GM19193 (cell line): ENCODE results near the gene NPHP4.

ENCODE experiments used
- POLR2A ChIP-seq: IDR thresholded peaks from 4 replicates; pipeline ENCODE4 v1.6.1; 2011; ENCODE audit not compliant: insufficient read depth, insufficient read length; ENCODE audit errors: extremely low read depth

Gene NPHP4

DNA sequence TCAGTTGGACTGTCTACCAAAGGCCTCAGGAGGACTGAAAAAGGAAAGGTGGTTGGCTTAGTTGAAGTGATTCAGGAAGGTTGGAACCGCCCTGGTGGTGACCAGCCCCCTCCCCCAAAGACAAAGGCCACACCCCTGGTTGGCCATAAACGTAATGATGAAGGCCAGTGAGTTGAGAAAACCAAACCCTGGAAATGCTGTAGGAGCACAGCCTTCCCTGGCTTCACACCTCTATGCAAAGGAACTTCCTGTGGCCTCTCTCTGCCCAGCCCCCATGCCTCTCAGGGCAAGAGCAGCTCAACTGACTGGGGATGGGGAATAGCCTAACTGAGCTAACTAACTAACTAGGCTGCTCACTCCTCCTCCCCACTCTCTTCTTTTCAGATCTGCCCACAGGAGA, 90.4 kb downstream of the NPHP4 start:
- TF ChIP-seq POLR2A = no peak

DNA sequence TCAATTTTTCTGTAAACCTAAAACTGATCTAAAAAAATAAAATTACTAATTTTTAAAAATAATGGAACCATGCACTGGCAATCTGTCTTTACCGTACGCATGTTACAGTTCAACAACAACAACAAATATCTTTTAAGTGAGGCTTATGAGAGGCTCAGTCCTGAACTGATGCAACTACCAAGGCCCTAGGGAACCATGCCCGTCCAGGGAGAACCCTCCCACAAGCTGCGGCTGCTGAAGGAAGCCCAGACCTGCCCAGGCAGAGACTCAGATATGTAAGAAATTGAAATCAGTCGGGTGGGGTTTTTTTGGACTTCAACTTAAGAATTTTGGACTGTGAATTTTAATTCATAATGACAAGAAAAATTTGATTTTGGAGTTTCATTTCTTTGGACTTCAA, 91.1 kb downstream of the NPHP4 start:
- no peak for TF ChIP-seq POLR2A

DNA sequence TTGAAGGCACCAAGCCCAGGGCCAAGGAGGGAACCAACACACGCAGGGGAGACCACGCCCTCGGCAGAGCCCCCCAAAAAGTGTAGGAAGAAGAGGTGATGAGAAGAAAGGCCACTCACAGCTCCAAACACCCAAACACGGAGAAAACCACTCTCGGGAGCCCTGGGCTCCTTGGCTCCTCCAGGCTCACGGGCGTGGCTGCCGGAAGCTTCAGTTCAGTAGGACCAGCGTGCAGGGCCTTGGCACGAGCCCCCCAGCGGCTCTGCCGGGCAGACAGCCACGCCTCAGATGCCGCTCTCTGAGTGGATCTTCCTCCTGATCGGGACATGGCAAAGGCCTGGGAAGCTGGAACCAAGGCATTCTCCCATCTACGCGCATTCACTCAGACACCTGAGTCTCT, 94.0 kb downstream of the NPHP4 start:
- no peak for TF ChIP-seq POLR2A

DNA sequence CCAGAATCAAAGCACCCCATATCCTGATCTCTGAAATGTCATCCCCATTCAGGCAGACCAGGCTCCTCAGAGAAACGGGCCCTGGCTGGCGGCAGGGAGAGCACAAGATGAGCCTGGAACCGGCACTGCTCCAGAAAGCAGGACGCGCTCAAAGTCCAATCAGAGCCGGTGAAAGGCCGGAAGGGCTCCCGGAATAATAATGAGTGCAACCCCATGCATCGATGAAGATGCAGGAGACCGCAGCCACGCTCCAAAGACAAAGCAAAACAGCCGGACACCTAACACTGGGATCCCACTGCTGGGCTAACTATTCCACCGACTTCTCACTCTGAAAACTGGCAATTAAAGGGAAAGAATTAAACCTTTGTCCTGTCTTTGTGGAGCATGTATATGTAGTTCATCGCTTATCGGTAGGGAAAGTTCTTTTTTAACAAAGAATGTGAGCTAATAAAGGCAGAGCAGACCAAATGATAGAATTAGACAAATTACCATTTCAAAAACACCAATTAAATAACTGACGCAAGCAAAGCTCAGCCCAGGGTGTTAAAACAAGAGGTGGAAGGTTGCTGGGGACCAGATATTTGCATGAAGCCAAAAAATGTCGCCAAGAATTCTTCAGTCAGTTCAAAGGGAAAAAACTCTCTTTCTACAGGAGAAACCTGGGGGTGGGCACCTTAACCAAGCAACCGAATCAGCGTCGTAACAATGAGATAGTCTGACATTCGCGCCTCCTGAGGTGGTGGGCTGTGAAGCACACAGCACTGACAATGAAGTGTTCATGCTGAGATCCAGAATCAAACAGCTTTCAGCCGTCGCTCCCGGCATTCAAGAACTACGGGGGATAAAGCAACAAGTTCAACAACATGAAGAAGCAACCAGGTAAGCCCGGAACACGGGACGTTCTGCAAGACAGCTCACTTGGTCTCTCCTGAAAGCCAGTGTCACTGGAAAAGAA, 95.2 kb downstream of the NPHP4 start:
- no peak for TF ChIP-seq POLR2A

DNA sequence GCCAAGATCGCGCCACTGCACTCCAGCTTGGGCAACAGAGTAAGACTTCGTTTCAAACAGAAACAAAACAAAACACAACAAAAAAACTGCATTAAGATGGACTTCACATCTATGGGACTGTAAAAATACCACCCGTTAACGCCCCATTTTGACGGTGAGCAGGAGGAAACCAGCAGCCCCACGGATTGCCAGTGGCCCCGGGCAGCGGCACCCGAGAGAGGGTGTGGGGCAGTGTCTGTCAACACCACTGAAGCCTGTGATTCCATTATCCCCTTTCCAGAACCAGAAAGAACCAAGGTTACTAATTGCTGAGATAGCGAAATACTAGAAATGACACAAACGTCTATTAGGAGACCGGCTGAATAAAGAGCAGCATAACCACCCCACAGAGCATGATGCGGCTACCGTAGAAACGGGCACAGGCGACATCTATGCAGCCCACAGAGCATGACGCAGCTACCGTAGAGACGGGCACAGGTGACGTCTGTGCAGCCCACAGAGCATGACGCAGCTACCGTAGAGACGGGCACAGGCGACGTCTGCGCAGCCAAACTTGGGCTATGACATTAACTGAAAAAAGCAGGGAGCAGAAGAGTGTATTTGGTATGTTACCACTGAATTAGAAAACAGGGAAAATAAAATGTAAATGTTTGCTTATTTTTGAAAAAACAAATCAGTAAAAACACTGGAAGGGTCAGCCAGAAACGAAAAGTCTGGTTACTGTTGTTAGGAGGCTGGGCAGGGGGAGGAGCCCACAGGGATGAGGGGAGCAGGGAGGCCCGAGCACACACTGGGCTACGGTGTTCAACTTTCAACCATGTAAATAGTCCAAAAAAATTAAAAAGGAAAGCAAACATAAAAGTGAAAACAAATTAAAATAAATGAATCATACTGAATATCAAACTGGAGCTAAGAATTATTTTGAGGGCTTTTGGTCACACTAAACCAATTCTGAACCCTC, 96.5 kb downstream of the NPHP4 start:
- no peak for TF ChIP-seq POLR2A

DNA sequence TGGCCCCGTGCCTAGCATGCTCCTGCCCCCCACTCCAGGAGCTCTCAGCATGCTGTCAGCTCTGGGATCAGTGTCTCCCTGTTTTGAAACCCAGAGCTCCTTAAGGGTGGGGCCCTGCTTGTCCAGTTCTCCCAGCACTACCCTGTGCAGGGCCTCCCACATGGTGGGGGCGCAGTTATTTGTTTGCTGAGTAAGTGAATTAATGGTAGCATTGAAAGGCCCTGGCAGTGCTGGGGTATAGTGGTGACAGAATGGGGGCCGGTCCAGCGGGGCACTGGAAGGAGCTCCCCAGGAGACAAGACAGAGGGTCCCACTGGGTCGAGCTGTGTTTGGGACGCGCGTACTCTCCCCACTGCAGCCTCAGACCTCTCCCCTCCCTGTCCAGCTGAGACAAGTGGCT, 99.9 kb downstream of the NPHP4 start:
- no peak for TF ChIP-seq POLR2A

DNA sequence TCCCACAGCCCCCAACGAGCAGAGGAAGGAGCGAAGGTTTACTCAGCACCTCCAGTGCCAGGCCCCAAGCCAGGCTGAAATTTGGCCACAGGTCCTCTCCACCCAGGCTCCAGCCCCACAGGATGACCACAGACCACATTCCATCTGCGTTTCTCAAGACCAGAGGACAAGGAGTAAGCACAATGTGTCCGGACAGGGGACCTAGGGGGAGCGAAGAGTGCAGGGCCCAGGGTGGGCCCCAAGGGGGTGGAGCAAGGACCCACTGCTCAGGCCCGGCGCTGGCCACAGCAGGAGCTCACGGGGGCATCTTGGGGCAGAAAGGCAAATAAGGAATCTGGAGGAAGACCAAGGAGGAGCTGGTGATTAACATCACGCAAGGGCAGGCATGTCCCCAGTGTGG, 100.5 kb downstream of the NPHP4 start:
- no peak for TF ChIP-seq POLR2A

DNA sequence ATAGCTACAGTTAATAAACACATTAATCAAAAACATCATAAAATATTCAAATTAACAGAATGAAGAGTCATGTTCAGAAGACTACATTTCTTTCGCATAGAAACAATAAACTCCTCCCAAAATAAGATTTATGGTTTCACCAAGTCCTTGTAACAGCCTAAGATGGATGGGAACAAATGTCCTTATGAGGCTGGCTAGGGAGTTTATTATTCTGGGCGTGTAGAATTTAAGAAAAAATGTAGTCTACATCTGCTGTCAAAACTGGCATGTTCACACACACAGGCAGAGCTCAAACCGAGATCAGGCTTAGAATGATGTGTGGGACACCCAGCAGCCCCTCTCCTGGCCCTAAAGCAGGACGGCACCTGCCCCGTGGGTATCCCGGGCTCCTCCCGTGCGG, 101.1 kb downstream of the NPHP4 start:
- no peak for TF ChIP-seq POLR2A

DNA sequence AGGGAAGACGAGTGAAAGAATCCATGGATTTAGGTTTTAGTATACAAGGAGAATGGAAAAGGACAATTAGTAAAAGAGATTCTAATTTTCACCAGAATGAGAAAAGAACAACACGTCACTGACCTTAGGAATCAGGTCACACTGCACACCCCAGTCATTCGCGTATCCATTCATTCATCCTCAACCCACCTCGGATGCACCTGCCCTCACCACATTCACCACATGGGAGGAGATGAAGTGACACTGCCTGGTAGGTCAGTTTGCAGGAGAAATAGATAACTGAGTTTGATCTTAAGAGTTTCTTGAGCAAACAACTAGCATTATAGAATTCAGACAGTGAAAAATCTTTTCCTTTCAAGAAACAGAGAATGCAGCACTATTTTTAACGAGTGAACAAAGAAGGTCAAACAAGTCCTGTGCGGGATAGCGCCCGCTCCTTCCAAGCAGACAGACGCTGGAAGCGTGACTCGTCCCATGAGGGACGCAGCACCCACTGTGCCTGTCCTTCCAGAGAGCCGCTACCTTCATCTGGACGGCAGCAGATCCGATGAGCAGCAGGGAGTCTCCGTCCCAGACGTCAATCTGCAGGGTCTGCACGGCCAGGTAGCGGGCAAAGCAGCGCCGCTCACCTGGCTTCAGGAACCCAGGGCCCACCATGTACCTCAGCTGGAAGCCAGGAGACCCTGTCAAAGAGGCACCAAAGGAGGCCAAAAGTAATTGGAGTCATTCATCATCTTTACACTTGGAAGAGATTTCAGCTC, 101.7 kb downstream of the NPHP4 start:
- no peak for TF ChIP-seq POLR2A

DNA sequence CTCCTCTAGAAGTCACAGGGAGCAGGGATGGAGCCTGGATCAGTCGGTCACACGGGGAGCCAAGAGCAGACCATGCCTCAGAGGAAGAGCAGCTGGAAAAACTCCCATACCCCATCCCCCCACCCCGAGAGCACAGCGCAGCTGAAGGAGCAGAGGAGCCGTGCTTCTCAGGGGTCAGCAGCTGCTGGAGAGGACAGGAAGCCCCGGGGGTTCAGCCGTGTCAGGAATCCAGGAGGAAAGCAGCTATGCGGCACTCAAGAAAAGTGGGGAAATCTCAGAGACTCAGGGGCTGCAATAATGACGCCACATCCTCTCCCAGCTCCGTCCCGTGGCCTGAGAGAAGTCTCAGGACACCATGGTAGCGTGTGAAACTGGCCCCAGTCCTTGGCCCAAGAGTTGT, 102.3 kb downstream of the NPHP4 start:
- TF ChIP-seq POLR2A = no peak

DNA sequence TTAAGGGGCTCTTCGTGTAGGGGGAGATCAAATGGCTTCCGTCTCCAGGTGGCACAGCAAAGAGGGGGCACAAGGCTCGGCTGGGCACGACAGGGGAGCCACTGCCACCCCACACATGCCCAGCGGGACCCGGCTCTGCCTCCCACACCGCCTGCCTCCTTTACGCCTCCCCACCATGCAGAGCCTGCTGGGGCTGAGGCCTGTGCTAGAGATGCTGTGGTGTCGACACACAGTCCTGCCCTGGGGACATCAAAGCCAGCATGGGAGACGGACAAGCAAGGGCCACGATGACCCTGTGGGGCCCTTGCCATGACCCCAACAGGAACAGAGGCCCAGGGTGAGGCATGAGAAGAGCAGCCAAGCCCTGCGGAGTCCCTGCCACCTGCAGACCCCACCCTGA, 102.8 kb downstream of the NPHP4 start:
- TF ChIP-seq POLR2A = no peak

DNA sequence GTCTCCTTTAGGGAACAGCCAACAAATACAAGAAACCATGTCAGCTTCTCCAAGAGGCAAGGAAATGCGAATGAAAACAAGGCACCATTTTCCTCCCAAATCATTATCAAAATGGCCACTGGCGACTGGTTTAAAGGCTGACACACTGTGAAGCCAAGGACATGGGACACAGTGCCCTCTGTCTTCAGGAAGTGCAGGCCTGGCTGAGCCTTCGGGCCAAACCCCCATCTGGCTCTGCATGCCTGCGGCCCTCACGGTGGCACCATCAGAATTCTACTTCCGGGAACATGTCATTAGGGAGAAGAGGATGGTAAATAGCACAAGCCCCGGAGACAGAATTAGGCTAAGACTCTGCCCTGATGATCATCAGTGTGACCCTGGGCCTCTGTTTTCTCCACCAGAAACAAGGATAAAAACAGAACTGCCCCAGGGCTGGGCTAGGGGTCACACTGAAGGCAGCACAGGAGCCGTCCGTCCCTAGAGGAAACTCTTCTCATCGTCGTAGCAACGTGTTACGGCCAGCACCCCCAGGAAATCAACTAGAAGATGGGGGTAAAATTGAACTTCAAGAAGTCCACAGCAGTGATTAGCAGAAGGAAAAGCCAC, 103.5 kb downstream of the NPHP4 start:
- no peak for TF ChIP-seq POLR2A

DNA sequence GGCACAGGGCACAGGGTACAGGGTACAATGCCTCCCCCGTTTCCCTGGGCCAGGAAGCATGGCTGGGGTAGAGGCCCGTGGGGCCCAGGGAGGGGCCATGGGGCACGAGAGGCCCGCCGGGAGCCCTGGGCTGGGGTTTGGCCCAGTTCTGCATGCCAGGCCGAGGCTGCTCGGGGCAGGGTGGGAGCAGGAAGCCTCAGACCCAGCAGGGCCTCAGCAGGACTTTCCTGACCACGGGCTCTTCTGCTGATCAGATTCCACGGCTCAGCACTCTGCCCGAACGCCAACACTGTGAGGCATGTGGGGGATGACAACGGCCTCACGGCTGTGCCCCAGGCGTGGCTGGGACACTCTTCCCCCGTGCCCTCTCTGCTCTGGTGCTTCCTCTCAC, 104.3 kb downstream of the NPHP4 start:
- TF ChIP-seq POLR2A = no peak

DNA sequence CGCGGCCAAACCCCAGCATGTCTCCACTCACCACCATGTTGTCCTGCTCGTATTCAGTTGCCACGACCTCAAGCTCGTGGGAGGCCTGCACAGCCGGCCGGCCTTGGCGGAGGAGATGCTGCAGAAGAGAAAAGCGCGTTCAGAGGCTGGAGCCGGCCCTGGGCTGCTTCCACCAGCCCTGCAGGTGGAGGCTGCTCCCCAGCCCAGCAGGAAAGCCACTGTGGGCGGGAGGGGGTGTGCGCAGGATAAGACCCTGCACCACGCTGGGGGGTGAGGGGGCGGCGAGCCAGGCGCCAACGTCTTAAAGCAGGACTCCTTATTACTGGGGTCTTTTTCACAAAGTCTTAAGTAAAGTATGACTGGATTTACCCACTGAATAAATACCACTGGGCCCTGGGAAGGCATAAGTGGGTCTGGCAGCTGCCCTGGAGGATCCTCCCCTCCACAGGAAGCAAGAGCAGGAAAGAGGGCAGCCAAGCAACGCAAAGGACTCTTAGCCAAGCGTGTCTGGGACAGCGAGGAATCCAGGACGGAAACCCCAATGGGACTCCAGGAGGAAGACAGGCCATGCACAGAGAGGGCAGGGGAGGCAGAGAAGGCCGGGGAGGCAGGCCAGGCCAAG, 104.8 kb downstream of the NPHP4 start:
- TF ChIP-seq POLR2A = no peak
